H7 (cell line): Measurements from ENCODE around the gene CCDC3. TPM values are rescaled to one million over a fixed set of nuclear protein-coding genes. Genes with fewer than 3 reads are reported as not detected.
"Not testable (repeated sequence)": the region's sequence is repeated elsewhere in the genome, so short reads cannot be mapped to it uniquely, and the experiment has no call there.

Experiments used
- DNase-seq: peaks from one replicate; pipeline ENCODE4 v3.0.0; 2012
- H3K27me3 ChIP-seq: 2 replicates; pipeline ENCODE4 v1.6.0; 2011; ENCODE audit warnings: mild to moderate bottlenecking, low read length; ENCODE audit not compliant: control insufficient read depth, insufficient read depth
- H3K36me3 ChIP-seq: replicated peaks from 2 replicates; pipeline ENCODE4 v1.5.1; 2011; ENCODE audit warnings: low read length; ENCODE audit not compliant: control insufficient read depth, insufficient read depth
- H3K4me3 ChIP-seq: 2 replicates; pipeline ENCODE4 v1.5.1; 2011; ENCODE audit warnings: low read depth, mild to moderate bottlenecking, control low read depth, low read length, moderate library complexity; ENCODE audit not compliant: insufficient read depth
- total RNA-seq: library from RNA; depleted of rRNA; stranded (reverse); fragments of >200 nt; shearing (Covaris generic); gene quantifications from 2 replicates; pipeline ENCODE4 v1.2.3, GENCODE V29; 2014

Gene CCDC3
- total RNA-seq, 1 experiment from 2014 or later, result 0.73 TPM

DNA sequence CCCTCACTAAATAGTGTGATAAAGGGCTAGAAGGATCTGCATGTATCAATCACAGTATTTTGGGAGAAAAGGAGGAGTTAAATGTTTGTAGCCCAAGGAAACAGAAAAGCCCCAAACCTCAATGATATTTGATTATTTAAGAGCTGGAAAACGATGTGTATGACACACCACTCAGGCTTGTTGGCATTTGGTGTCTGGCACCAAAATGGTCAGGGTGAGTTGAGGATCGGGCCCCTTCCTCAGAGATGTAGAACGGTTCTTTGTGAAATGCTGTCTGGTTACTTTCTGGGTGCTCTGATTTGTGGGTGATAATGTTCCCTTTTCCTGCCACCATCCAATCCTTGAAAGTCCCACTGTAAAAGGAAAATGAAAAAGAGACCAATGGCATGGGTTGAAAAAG lies 113.7 kb downstream of the CCDC3 start:
- Histone ChIP-seq H3K36me3 (no peaks in the 10 kb centered on the region), H3K4me3 (no peak overlapping the region), H3K27me3 (no peaks in the 10 kb centered on the region)
- DNase-seq, result no peak

DNA sequence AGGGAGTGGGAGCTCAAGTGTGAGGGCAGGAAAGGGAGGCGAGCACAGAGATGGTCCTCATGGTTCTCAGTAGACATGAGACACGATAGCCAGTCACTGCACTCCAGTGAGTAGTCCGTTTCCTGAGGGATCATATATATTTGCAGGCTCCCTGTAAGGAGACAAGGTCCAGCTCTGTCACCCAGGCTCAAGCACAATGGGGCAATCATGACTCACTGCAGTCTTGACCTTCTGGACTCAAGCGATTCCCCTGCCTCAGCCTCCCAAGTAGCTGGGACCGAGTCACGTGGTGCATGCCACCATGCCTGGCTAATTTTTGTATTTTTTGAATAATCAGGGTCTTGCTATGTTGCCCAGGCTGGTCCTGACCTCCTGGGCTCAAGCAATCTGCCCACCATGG lies 116.7 kb downstream of the CCDC3 start:
- no peaks in the 10 kb centered on the region for H3K27me3 ChIP-seq
- DNase-seq, result no peak
- H3K36me3 ChIP-seq, result no peaks in the 10 kb centered on the region
- H3K4me3 ChIP-seq, result no peak overlapping the region

DNA sequence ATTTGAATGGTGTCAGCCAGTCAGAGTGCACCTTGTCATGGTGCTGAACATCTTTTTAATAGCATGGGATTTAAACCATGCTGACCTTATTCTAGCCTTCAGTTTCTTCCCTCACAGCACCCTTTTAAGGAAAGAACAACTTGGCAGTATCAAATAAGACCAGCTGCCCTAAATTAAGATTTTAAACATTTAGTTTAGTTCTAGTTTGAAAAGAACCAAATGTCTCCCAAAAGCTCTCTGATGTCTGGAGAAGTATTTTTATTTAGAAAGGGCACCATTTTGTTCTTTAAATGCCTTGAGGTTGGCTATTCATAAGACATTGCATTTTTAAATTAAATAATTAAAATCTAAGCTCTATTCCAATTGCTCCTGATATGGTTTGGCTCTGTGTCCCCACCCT lies 121.1 kb downstream of the CCDC3 start:
- no peaks in the 10 kb centered on the region for H3K36me3 ChIP-seq
- no peak for DNase-seq
- no peaks in the 10 kb centered on the region for H3K27me3 ChIP-seq
- H3K4me3 ChIP-seq, result no peak overlapping the region

DNA sequence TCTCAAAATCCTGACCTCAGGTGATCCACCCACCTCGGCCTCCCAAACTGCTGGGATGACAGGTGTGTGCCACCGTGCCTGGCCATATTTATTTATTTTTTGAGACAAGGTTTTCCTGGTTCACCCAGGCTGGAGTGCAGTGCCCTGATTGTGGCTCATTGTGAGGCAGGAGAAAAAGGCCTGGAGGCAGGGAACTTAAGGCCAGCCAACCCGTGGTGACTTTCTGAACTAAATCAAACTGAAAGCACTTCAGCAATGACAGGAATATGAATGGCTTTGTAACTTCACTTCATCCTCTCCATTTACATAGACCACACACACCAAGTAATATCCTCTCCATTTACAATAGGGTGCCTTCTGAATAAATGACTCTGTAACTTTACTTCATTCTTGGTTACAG lies 124.4 kb downstream of the CCDC3 start:
- Histone ChIP-seq H3K36me3 (no peaks in the 10 kb centered on the region), H3K27me3 (no peaks in the 10 kb centered on the region), H3K4me3 (no peak overlapping the region)
- DNase-seq, result no peak

DNA sequence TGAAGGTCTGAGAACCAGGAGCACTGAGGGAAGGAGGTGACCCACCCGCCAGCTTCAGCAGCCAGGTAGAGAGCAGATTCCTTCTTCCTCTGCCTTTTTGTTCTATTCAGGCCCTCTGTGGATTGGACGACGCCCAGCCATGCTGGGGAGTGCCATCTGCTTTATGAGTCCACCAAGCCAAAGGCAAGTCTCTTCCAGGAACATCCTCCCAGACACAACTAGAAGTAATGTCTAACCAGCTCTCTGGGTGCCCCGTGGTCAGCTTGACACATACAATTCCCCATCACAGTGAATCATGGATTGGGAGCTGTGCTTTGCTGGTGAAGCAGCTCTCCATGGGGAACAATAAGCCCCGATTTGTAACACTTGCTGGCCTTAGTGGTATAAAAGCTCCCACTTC lies 125.2 kb downstream of the CCDC3 start:
- Histone ChIP-seq H3K4me3 (no peak overlapping the region), H3K27me3 (no peaks in the 10 kb centered on the region), H3K36me3 (no peaks in the 10 kb centered on the region)
- DNase-seq, result no peak

DNA sequence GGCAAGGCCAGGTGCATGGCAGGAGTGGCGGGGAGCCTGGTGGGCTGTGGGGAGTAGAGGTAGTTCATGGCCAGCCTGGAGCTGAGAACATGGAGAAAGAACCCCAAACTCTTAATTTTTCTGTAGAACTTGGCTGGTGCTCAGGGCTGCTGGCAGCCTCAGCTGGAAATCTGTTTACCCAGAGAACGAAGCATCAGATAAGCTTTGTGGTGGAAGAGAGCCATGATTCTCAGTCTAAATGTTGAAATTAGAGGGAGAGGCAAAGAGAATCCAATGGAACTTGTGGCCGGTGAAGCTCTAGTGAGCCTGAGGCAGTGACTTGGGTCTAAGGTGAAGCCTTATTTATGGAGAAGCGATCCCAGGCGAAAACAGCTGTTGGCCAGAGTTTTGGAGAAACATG lies 126.4 kb downstream of the CCDC3 start:
- Histone ChIP-seq H3K36me3 (no peaks in the 10 kb centered on the region), H3K4me3 (no peak overlapping the region), H3K27me3 (no peaks in the 10 kb centered on the region)
- no peak for DNase-seq

DNA sequence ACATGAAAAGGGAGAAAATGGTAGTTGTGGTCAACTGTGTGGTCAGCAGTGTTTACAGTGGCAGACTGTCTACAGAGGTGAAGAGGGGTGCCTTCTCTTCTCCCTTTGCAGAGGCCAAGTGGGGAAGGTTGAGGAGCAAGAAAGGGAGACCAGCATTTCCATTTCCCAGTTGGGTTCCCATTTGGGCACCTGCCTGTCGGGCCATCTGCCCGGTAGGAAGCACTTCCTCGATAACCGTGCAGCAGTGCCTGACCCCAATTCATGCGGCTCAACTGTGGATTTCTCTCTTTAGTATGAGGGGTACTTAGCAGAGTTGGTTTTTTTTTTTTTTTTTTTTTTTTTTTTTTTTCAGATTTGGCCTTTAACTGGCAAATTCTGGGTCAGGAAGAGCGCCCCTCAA lies 127.0 kb downstream of the CCDC3 start:
- DNase-seq, result no peak
- Histone ChIP-seq H3K4me3 (no peak overlapping the region), H3K27me3 (no peaks in the 10 kb centered on the region), H3K36me3 (no peaks in the 10 kb centered on the region)

DNA sequence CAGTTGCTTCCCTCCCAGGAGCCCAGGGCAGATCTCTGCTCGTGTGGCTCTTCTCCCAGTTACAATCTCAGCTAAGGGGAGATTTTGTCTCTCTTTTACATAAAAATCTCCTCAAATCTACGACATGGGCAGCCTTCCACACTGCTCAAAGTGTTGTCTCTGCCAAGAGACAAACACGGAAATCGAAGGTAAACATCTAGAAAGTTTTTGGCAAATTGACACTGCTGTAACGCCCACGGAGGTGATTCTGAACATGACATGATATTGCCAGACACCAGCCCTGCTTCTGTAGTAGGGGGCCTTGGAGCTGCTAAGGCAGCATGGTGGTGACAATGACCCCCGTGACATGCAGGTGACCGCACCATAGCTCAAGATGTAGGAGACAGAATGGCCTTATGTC lies 128.3 kb downstream of the CCDC3 start:
- no peaks in the 10 kb centered on the region for H3K27me3 ChIP-seq
- H3K4me3 ChIP-seq, result no peak overlapping the region
- no peaks in the 10 kb centered on the region for H3K36me3 ChIP-seq
- DNase-seq, result no peak

DNA sequence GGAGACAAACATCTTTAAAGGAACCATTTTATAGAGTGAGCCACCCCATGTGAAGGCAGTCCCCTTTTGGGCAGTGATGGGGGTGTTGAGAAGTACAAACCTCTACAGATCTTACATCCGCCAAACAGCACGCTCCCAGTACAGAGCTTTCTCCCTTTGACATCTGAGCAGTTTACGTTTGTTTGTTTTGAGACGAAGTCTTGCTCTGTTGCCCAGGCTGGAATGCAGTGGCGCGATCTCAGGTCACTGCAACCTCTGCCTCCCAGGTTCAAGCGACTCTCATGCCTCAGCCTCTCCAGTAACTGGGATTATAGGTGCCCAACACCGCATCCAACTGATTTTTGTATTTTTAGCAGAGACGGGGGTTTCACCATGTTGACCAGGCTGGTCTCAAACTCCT lies 128.9 kb downstream of the CCDC3 start:
- H3K36me3 ChIP-seq, result no peaks in the 10 kb centered on the region
- no peak overlapping the region for H3K4me3 ChIP-seq
- DNase-seq, result no peak

DNA sequence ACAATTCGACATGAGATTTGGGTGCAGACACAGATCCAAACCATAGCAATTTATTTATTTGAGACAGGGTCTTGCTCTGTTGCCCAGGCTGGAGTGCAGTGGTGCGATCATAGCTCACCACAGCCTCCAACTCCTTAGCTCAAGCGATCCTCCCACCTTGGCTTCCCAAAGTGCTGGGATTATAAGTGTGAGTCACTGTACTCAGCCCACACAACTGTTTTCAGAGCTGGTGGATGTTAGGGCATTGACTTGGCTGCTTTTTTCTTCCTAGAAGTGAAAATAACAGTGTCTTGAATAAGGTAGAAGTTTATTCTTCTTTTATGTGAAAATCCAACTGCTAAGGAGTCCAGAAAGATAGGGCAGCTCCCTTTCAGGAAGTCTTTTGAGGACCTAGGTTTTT lies 132.1 kb downstream of the CCDC3 start:
- Histone ChIP-seq H3K4me3 (no peak overlapping the region), H3K27me3 (no peaks in the 10 kb centered on the region), H3K36me3 (no peaks in the 10 kb centered on the region)
- DNase-seq, result no peak

More for the DNA sequence above, 128.9 kb downstream of the CCDC3 start:
- no peaks in the 10 kb centered on the region for H3K27me3 ChIP-seq

DNA sequence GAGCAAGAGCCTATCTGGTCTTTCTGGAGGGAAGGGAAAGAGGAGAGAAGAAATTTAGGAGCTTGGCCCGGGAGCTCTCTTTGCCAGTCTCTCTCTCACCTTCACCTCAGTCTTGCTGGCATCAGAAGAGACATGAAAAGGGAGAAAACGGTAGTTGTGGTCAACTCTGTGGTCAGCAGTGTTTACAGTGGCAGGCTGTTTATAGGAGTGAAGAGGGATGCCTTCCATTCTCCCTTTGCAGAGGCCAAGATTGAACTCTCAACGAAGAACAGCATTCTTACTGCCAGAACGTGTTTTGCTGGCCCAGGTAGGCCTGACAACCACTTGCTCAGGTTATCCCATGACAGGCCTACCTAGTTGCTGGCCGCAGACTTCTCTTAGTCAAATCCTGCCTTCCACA lies 133.3 kb downstream of the CCDC3 start:
- no peaks in the 10 kb centered on the region for H3K27me3 ChIP-seq
- no peaks in the 10 kb centered on the region for H3K36me3 ChIP-seq
- DNase-seq, result no peak
- H3K4me3 ChIP-seq, result no peak overlapping the region

DNA sequence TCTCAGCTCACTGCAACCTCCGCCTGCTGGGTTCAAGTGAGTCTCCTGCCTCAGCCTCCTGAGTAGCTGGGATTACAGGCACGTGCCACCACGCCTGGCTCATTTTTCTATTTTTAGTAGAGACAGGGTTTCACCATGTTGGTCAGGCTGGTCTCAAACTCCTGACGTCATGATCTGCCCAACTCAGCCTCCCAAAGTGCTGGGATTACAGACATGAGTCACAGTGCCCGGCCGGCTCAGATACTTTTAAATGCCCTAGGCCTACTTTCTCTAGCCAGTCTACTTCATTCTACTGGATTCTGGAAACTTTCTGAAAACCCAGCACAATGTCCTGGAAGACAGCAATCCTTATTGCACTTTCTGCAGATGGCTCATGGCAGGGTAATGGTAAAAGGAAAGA lies 136.0 kb downstream of the CCDC3 start:
- H3K4me3 ChIP-seq, H3K27me3 ChIP-seq, H3K36me3 ChIP-seq, DNase-seq: not testable (repeated sequence)

DNA sequence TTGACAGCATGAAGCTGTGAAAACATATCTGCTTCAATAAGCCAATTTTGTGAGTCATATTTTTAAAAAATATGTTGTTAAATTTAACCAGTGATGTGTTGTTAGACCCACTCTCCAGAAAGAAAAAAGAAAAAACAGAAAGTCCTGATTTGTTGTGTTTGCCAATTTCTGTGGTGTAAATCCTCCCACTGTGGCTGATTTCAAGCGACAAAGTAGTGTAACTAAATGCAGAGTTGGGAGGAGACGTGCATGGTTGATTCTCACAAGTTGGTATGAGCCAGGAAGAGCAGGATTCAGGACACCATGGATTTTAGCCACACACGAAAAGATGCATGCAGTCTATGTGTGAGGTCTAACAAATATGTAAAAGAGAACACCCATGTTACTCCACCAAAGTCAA lies 139.1 kb downstream of the CCDC3 start:
- Histone ChIP-seq H3K27me3 (no peaks in the 10 kb centered on the region), H3K36me3 (no peaks in the 10 kb centered on the region), H3K4me3 (no peak overlapping the region)
- no peak for DNase-seq

DNA sequence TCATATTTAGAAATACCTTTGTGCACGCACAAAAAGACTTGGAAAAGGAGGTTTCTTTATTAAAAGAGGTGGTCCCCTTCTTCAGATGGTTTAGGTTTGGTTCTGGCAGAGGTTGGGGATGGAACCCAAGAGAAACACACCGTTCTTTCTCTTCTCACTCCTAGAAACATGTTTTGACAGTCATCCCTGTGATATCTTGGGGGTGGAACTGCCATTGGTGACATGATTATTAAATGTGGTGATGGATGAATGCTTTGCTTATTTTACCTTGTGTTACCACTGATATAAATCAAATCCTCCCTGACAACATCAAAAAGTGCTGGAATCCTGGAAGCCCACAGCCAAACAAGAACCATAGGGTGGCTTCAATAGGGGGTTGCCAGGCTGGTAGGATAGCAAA lies 146.5 kb downstream of the CCDC3 start:
- no peak for DNase-seq
- no peaks in the 10 kb centered on the region for H3K27me3 ChIP-seq
- no peaks in the 10 kb centered on the region for H3K36me3 ChIP-seq
- no peak overlapping the region for H3K4me3 ChIP-seq

DNA sequence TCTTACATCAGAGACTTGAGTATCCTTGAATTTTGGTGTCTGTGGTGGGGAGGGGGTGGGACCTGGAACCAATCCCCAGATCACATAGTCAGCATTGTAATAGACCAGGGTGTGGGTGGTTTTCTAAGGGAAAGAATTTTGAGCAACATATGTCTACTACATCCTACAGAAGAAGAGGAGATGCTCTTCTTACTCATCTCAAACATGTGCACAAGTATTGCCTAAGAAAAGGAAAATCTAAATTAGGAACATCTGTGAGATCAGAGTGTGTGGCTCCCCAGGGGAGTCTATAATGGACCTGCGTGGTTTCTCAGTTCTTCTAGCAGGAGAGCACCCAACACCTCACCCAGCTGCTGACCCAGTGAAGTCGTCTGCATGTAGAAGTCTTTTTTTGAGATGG lies 148.8 kb downstream of the CCDC3 start:
- Histone ChIP-seq H3K36me3 (no peaks in the 10 kb centered on the region), H3K27me3 (no peaks in the 10 kb centered on the region), H3K4me3 (no peak overlapping the region)
- no peak for DNase-seq

DNA sequence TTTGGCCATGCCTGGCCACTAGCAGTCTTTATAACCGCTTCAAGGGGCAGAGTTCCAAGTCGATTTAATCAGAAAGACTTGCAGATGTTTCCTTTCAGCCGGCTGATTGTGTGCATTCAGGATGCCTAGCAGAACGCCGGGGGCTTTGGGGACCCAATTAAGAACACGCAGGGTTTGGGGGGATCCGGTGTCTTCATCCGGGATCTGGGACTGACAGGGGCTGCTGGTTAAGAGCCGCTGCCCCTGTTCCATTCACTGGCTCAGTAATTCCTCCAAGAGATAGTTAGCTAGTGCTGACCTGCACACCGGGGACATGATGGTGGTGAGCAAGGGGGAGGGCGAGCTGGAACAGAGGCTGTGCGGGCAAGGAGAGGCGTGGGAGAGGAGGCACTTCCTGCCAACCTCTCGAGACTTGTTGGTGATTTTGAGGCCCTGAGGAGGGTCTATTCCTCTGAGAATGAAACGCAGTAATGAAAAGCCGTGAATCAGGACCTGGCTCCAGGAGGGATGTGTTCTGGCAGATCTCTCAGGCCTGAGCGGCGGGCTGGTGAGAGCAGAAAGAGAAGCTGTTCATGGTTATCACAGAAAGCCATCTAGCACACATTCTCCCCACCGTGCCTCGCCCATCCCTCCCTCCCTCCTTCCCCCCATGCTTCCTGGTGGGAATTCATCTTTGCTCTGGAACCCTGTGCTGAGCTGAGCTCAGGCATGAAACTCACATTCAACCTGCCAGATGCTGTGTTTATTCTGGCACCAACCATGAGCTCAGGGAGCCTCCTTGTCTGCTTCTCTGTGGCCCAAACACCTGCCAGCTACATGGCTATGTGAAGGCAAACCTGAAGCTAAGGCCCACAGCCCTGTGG lies 152.0 kb downstream of the CCDC3 start:
- Histone ChIP-seq H3K27me3 (no peaks in the 10 kb centered on the region), H3K36me3 (no peaks in the 10 kb centered on the region), H3K4me3 (no peak overlapping the region)
- DNase-seq, result no peak
